Hypothalamus (tissue), 51 donors: ENCODE measurements around the gene FURIN.

Experiments
- DNase-seq, 51 donors: peaks; one replicate each; lab custom pipeline; 2025; lab: John Stamatoyannopoulos, UW

Gene FURIN

DNA sequence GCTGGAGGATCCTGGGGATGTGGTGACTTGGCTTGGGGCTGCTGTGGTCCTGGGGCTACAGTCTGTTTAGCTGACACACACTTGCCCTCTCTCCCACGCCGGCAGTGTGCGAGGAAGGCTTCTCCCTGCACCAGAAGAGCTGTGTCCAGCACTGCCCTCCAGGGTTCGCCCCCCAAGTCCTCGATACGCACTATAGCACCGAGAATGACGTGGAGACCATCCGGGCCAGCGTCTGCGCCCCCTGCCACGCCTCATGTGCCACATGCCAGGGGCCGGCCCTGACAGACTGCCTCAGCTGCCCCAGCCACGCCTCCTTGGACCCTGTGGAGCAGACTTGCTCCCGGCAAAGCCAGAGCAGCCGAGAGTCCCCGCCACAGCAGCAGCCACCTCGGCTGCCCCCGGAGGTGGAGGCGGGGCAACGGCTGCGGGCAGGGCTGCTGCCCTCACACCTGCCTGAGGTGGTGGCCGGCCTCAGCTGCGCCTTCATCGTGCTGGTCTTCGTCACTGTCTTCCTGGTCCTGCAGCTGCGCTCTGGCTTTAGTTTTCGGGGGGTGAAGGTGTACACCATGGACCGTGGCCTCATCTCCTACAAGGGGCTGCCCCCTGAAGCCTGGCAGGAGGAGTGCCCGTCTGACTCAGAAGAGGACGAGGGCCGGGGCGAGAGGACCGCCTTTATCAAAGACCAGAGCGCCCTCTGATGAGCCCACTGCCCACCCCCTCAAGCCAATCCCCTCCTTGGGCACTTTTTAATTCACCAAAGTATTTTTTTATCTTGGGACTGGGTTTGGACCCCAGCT is 13.0 kb downstream of the FURIN start:
- no peak for DNase-seq

DNA sequence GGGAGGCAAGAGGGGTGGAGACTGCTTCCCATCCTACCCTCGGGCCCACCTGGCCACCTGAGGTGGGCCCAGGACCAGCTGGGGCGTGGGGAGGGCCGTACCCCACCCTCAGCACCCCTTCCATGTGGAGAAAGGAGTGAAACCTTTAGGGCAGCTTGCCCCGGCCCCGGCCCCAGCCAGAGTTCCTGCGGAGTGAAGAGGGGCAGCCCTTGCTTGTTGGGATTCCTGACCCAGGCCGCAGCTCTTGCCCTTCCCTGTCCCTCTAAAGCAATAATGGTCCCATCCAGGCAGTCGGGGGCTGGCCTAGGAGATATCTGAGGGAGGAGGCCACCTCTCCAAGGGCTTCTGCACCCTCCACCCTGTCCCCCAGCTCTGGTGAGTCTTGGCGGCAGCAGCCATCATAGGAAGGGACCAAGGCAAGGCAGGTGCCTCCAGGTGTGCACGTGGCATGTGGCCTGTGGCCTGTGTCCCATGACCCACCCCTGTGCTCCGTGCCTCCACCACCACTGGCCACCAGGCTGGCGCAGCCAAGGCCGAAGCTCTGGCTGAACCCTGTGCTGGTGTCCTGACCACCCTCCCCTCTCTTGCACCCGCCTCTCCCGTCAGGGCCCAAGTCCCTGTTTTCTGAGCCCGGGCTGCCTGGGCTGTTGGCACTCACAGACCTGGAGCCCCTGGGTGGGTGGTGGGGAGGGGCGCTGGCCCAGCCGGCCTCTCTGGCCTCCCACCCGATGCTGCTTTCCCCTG is 13.8 kb downstream of the FURIN start:
- no peak for DNase-seq

DNA sequence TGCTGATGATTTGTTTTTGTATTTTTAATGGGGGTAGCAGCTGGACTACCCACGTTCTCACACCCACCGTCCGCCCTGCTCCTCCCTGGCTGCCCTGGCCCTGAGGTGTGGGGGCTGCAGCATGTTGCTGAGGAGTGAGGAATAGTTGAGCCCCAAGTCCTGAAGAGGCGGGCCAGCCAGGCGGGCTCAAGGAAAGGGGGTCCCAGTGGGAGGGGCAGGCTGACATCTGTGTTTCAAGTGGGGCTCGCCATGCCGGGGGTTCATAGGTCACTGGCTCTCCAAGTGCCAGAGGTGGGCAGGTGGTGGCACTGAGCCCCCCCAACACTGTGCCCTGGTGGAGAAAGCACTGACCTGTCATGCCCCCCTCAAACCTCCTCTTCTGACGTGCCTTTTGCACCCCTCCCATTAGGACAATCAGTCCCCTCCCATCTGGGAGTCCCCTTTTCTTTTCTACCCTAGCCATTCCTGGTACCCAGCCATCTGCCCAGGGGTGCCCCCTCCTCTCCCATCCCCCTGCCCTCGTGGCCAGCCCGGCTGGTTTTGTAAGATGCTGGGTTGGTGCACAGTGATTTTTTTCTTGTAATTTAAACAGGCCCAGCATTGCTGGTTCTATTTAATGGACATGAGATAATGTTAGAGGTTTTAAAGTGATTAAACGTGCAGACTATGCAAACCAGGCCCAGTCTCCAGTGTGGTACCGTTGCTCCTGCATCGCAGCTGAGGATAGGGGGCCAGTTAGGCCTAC is 14.6 kb downstream of the FURIN start:
- DNase-seq, result no peak

DNA sequence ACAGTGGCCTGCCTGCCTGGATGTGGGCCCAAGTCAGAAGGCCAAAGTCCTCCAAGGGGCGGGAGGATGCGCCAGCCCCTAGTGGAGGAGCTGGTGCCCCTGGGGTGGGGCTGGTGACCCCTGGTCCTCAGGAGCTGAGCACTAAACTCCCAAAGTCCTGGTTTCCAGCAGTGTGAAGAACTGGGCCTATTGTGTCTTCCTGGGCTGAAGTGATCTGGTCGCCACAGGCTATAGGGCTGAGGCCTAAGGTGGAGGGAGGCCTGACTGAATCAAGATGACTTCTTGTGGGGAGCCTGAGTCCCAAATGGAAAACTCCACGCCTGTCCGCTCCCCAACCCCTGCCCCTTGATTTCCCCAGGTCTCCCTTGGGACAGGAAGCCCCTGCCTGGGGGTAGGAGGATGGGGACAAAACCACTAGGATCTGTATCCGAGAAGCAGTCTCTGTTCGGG is 15.2 kb downstream of the FURIN start:
- DNase-seq, result no peak

DNA sequence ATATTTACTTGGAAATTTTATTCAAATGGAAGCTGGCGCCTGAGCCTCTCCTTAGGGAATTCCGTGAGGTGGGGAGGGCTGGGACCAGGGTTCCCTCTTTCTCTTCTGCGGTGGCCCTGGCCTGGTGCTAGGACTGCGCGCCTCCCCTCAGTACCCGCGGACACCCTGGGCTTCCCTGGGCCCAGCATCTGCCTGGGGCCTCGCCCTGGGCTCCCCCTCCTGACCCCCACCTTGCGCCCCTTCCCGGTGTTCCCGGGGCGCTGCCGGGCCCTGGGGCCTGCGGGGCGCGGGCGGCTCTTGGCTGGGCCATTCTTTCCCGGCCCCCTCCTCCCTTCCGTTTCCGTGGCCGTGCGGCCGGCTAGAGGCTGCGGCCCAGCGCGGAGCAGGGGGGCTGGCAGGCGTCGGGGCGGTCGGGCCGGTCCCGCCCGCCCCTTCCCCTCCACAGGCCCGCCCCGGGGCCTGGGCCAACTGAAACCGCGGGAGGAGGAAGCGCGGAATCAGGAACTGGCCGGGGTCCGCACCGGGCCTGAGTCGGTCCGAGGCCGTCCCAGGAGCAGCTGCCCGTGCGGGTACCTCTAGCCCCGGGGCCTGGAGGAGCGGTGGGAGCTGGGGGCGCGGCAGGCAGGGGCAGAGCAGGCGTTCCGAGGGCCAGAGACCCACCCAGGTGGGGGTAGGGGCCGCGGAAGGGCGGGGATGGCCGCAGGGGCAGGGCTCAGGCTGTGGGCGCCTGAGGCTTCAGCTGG is 15.8 kb downstream of the FURIN start, which contains the start of gene FES:
TSS of gene FES (plus strand) at position 529 of the 743 bp plus-strand sequence. CDS start 542 bp downstream, outside the sequence.
- peak in 13 of 51 donors; percentile 17 to 52 (median 41) for DNase-seq

DNA sequence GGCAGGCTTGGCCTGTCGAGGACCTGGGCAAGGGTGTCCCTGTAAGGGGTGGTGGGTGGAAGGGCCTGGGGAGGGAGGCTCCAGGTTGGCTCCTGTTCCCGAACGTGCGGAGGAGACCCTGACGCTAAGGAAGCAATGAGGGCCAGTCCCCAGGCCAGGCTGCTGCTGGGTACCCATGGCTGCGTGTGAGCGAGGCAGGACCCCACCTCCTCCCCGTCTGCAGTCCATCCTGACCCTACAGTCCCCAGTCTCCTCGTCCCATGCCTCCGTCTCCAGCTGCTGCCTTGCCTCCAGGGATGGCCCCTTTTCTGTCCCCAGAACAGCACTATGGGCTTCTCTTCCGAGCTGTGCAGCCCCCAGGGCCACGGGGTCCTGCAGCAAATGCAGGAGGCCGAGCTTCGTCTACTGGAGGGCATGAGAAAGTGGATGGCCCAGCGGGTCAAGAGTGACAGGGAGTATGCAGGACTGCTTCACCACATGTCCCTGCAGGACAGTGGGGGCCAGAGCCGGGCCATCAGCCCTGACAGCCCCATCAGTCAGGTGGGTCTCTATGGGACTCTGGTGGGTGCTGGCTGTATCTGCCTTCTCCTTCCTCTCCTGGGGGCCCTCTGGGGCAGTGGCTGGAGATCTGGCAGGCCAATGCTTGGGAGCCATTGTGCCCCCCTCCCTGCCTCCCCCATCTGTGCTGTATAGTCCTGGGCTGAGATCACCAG is 16.5 kb downstream of the FURIN start:
- DNase-seq, result no peak

DNA sequence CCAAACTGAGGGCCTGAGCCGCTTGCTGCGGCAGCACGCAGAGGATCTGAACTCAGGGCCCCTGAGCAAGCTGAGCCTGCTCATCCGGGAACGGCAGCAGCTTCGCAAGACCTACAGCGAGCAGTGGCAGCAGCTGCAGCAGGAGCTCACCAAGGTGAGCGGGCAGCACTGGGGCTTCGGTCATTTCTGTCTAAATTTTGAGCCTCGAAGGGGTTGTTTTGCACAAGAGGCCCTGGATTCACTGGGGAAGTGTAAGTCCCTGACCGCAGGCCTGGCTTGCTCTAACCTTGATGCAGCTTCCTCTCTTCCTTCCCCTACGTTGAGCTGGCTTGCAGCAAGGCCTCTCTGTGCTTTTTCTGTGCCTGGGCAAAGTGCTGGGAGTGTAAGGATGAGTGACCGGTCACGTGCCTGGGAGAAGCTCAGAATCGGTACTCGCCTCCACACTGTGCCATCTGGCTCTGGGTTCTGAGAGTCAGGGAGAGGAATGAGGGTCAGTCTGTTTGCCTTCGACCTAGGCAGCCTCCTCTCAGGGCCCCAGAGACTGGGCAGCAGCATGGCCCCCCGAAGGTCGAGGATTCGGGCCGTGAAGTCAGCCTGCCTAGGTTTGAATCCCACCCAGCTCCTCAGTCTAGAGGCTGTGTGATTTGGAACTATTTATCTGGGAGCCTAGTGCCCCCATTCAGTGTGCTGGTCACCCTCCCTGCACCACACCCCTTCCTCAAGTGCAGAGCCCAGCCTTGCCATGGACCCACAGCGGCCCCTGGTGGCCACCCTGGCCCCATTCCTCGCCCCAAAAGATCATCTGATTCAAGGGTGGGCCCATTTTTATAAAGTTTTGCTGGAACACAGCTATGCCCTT is 17.3 kb downstream of the FURIN start:
- peak in 41 of 51 donors; percentile 12 to 77 (median 55) for DNase-seq

DNA sequence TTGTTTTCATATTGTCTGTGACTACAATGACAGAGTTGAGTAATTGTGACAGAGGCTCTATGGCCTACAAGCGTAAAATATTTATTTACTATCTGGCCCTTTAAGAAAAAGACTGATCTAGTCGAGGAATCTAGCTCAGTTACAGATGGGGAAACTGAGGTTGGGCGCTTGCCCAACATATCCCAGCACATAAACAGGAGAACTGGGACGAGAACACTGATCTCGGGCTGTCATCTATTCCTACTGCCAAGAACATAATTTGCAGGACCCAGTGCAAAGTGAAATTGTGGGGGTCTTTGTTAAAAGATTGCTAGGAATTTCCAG is 17.9 kb downstream of the FURIN start:
- DNase-seq, result no peak

DNA sequence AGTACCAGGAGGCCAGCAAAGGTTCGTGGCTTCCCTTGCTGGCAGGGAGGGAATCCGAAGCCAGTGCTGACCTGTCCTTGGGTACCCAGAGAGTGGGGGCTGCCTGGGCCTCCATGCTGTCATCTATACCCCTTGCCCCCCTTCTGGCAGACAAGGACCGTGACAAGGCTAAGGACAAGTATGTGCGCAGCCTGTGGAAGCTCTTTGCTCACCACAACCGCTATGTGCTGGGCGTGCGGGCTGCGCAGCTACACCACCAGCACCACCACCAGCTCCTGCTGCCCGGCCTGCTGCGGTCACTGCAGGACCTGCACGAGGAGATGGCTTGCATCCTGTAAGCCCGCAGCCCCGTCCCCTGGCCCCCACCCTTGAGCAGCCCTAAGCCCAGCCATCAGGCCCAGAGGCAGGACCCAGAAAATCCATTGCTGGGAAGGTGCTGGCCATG is 18.7 kb downstream of the FURIN start:
- no peak for DNase-seq

DNA sequence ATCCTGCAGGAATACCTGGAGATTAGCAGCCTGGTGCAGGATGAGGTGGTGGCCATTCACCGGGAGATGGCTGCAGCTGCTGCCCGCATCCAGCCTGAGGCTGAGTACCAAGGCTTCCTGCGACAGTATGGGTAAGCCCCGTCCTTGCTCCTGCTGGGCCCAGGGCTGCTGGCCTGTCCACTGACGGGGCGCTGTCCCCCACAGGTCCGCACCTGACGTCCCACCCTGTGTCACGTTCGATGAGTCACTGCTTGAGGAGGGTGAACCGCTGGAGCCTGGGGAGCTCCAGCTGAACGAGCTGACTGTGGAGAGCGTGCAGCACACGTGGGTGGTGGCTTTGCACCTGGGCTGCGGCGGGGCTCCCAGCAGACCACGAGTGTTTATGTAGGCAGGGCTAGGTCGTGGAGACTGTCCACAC is 20.9 kb downstream of the FURIN start:
- DNase-seq, result no peak

DNA sequence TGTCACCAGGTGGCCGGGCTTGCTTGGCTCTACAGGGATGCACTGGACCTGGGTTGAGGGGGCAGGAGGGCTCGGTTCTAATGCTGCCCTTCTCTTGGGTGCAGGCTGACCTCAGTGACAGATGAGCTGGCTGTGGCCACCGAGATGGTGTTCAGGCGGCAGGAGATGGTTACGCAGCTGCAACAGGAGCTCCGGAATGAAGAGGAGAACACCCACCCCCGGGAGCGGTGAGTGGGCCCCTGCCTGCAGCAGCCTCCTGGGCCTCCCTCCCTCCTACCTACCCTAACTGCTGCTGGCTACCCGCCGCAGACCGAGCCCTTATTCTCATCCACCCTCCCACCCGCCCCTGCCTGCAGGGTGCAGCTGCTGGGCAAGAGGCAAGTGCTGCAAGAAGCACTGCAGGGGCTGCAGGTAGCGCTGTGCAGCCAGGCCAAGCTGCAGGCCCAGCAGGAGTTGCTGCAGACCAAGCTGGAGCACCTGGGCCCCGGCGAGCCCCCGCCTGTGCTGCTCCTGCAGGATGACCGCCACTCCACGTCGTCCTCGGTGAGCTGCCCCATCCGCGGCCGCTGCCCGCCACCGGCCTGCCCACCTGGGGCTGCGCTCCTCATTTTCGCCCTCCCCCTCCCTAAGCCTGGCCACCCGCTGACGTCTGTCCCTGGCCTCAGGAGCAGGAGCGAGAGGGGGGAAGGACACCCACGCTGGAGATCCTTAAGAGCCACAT is 21.5 kb downstream of the FURIN start:
- DNase-seq, result no peak

DNA sequence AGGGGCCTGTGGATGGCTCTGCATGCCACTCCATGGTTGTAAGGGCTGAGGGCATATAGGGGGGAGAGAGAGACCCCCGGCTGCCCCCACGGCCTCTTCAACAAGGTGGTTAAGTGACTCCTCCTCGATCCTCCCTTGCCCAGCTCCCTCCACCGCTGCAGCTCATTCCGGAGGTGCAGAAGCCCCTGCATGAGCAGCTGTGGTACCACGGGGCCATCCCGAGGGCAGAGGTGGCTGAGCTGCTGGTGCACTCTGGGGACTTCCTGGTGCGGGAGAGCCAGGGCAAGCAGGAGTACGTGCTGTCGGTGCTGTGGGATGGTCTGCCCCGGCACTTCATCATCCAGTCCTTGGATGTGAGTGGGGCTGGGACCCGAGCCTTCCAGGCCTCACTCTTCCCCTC is 22.5 kb downstream of the FURIN start:
- DNase-seq, result no peak

DNA sequence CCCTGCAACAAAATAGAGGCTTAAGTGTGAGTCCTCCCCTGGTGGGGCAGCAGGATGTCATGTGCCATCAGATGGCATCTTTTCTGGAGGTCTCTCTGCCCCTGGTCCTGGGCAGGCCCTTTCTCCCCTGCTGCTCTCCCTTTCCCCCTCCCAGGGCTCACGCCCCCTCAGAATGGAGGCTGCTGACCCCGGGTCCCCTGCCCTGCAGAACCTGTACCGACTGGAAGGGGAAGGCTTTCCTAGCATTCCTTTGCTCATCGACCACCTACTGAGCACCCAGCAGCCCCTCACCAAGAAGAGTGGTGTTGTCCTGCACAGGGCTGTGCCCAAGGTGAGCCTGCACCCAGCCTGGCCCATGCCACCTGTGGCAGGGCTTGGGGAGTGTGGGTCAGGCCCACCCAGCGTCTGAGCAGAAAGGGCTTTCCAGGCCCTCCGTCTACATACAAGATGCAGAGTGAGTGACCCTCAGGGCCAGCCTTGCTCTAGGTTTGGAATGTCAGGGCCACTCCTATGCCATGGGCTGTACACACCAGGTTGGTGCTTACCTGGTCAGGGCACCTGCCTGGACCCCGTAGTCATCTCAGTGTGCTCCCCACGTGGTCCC is 23.1 kb downstream of the FURIN start:
- no peak for DNase-seq

DNA sequence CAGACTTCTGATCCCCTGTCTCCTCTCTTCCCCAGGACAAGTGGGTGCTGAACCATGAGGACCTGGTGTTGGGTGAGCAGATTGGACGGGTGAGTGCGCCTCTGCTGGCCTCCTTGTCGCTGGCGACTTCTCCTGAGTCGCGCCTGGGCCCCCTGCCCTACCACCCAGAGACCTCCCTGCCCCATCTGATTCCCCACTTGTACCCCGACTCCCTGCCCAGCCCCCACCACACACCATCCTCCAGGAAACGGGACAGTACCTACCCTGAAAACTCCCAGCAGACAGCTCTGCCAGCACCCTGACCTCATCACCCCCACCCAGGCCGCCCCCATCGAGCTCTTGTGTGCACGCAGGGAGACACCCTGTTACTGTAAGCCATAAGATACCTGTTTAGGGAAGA is 23.6 kb downstream of the FURIN start:
- DNase-seq, result no peak

DNA sequence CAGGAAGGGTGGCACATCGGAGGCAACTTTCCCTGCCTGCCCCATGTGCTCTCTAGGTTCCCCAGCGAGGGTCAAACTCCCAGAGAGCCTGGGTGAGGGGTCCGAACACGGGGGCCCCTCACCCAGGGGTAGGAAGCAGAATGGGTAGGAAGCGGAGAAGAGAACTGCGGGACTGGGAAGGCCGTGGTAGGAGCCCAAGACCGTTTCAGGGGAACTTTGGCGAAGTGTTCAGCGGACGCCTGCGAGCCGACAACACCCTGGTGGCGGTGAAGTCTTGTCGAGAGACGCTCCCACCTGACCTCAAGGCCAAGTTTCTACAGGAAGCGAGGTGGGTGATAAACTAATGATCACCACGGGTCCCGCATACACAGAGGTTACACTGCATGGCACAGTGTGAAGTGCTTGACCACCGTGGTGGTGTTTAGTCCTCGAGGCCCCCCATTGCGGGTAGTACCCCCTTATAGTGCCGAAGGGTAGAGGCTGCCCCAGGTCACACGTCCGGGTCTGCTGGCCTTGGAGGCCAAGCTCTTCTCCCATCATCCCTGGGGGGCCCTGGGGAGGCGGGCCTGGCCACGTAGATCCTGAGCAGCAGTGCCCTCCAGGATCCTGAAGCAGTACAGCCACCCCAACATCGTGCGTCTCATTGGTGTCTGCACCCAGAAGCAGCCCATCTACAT is 24.2 kb downstream of the FURIN start:
- DNase-seq, result no peak

DNA sequence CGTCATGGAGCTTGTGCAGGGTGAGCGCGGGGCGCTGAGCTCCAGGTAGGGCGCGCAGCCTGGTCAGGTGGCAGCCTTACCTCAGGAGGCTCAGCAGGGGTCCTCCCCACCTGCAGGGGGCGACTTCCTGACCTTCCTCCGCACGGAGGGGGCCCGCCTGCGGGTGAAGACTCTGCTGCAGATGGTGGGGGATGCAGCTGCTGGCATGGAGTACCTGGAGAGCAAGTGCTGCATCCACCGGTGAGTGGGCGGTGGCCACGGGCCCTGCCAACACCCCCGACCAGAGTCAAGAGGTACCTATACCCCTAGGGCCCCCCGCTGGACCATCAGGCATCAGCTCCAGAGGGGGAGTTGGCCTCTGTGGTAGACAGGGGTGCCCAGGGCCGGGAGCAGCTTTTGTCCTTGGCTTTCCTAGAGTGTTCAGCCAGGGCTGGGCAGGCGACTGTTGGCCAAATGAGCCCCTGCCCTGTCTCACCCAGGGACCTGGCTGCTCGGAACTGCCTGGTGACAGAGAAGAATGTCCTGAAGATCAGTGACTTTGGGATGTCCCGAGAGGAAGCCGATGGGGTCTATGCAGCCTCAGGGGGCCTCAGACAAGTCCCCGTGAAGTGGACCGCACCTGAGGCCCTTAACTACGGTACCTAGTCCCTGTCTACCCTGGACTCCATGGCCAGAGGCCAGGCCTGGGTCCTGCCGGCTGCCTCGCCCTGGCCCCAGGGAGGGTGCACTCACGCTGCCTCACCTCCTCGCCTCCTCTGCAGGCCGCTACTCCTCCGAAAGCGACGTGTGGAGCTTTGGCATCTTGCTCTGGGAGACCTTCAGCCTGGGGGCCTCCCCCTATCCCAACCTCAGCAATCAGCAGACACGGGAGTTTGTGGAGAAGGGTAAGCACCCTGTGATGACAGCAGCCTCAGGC is 25.0 kb downstream of the FURIN start:
- no peak for DNase-seq
